Fibroblast of lung (primary cell): ENCODE data around the gene TMEM198. TPM values are rescaled to one million over a fixed set of nuclear protein-coding genes. Genes with fewer than 3 reads are reported as not detected.

Experiments used
- DNase-seq, 2 donors: peaks; one replicate each; pipeline versions ENCODE4 v3.0.0 to v3.0.0-alpha.2; 2010; ENCODE audit warnings: low read depth in 2 of 2
- H2AFZ ChIP-seq: 2 replicates; pipeline ENCODE4 v1.5.1; 2012; ENCODE audit warnings: low read length, control low read depth, inconsistent platforms
- H3K27ac ChIP-seq: 2 replicates; pipeline ENCODE4 v1.5.1; 2011; ENCODE audit warnings: low read length, control low read depth; ENCODE audit not compliant: insufficient read depth
- H3K27me3 ChIP-seq: 2 replicates; pipeline ENCODE4 v1.5.1; 2011; ENCODE audit warnings: mild to moderate bottlenecking, low read length; ENCODE audit not compliant: control insufficient read depth, insufficient read depth
- H3K36me3 ChIP-seq: 2 replicates; pipeline ENCODE4 v1.5.1; 2011; ENCODE audit warnings: low read length; ENCODE audit not compliant: control insufficient read depth, insufficient read depth
- H3K4me1 ChIP-seq: 2 replicates; pipeline ENCODE4 v1.5.1; 2011; ENCODE audit warnings: low read length; ENCODE audit not compliant: control insufficient read depth, insufficient read depth; ENCODE audit errors: extremely low read depth
- H3K4me2 ChIP-seq: 2 replicates; pipeline ENCODE4 v1.5.1; 2011; ENCODE audit warnings: low read length, control low read depth; ENCODE audit not compliant: insufficient read depth; ENCODE audit errors: extremely low read depth
- H3K4me3 ChIP-seq, 4 experiments: fragments of 200-600 bp in 1 of 4; sonication (generic) in 1 of 4; replicated peaks in 1 of 4; 2 replicates each; pipeline ENCODE4 v1.5.1; 2011 to 2016; ENCODE audit warnings: low read length in 4 of 4, low read depth in 3 of 4, mild to moderate bottlenecking in 3 of 4, control low read depth in 2 of 4, inconsistent platforms in 1 of 4, mixed read lengths in 1 of 4; ENCODE audit not compliant: insufficient read depth in 1 of 4; ENCODE audit errors: control extremely low read depth in 1 of 4
- H3K79me2 ChIP-seq: 2 replicates; pipeline ENCODE4 v1.5.1; 2012; ENCODE audit warnings: mild to moderate bottlenecking, low read length, inconsistent platforms; ENCODE audit not compliant: control insufficient read depth, insufficient read depth
- H3K9ac ChIP-seq: 2 replicates; pipeline ENCODE4 v1.5.1; 2011; ENCODE audit warnings: mild to moderate bottlenecking, low read length, control low read depth; ENCODE audit not compliant: insufficient read depth
- H3K9me3 ChIP-seq: 2 replicates; pipeline ENCODE4 v1.5.1; 2012; ENCODE audit warnings: low read depth, low read length; ENCODE audit not compliant: control insufficient read depth, insufficient read depth
- H4K20me1 ChIP-seq: 2 replicates; pipeline ENCODE4 v1.5.1; 2011; ENCODE audit warnings: low read length; ENCODE audit not compliant: control insufficient read depth, insufficient read depth; ENCODE audit errors: extremely low read depth
- CTCF ChIP-seq, 2 donors: IDR thresholded peaks in 1 of 2; conservative IDR thresholded peaks in 1 of 2; 1 replicate in 1 of 2; 2 replicates in 1 of 2; pipeline ENCODE4 v1.5.1; 2011 to 2012; ENCODE audit warnings: low read length in 2 of 2, control low read depth in 1 of 2, inconsistent platforms in 1 of 2, low read depth in 1 of 2, mild to moderate bottlenecking in 1 of 2
- EZH2 ChIP-seq: IDR thresholded peaks from 2 replicates; pipeline ENCODE4 v1.5.1; 2012; ENCODE audit warnings: low read length, control low read depth, mild to moderate bottlenecking; ENCODE audit errors: missing control alignments
- polyA plus RNA-seq, 2 donors: library from polyadenylated mRNA; depleted of rRNA in 1 of 2; stranded (reverse) in 1 of 2; unstranded in 1 of 2; fragments of >200 nt; gene quantifications; 2 replicates each; pipeline ENCODE4 v1.2.1, GENCODE V29; 2011 to 2012; ENCODE audit warnings: missing spikeins in 1 of 2
- total RNA-seq: library from RNA; depleted of rRNA; stranded (reverse); fragments of >200 nt; gene quantifications from 2 replicates; pipeline ENCODE4 v1.2.1, GENCODE V29; 2014

The TMEM198 gene
- total and polyA plus RNA-seq, 2 donors (not counting 1 experiment from before 2014, with no cell fraction given): 0.70 to 0.99 TPM

GRCh38 chr2:219542931-219543595 is 765 bp upstream of the TMEM198 start:
- peak; percentile 29 to 31 for DNase-seq
- H3K4me1 ChIP-seq: peaks cover 5% of the 10 kb centered on the region
- no peaks in the 10 kb centered on the region for H3K27me3 ChIP-seq
- H3K27ac ChIP-seq: peak overlapping the region; percentile 64
- peak overlapping the region; percentile 80 for H3K9ac ChIP-seq
- peak overlapping the region; percentile 92 for H3K4me2 ChIP-seq
- H4K20me1 ChIP-seq: no peaks in the 10 kb centered on the region
- H2AFZ ChIP-seq: peak overlapping the region; percentile 62
- peaks cover 17% of the 10 kb centered on the region for H3K36me3 ChIP-seq
- H3K4me3 ChIP-seq: peak overlapping the region; percentile 71 to 87 (median 83)
- TF ChIP-seq CTCF (conservative IDR thresholded peaks at IDR 0.05 in 1 of 2, IDR thresholded peaks at IDR 0.05 in 1 of 2; ENCODE audit: low read depth in 1 of 2, low read length in 2 of 2) (no peak), EZH2 (no peak)
- no peaks in the 10 kb centered on the region for H3K9me3 ChIP-seq
- H3K79me2 ChIP-seq: peaks cover 4% of the 10 kb centered on the region

- peaks cover 11% of the 10 kb centered on the region for H3K36me3 ChIP-seq
- H3K4me3 ChIP-seq: peak overlapping the region in 2 of 4 experiments; percentile 54 to 87
- no peak overlapping the region for H2AFZ ChIP-seq
- no peaks in the 10 kb centered on the region for H4K20me1 ChIP-seq
- no peaks in the 10 kb centered on the region for H3K9me3 ChIP-seq
- H3K27me3 ChIP-seq: no peaks in the 10 kb centered on the region
- peaks cover 5% of the 10 kb centered on the region for H3K4me1 ChIP-seq
- no peak overlapping the region for H3K27ac ChIP-seq
- peaks cover 4% of the 10 kb centered on the region for H3K79me2 ChIP-seq
- no peak for DNase-seq
- TF ChIP-seq EZH2: no peak
- no peak for TF ChIP-seq CTCF (conservative IDR thresholded peaks at IDR 0.05 in 1 of 2, IDR thresholded peaks at IDR 0.05 in 1 of 2; ENCODE audit: low read depth in 1 of 2, low read length in 2 of 2)
- peak overlapping the region; percentile 82 for H3K4me2 ChIP-seq
- no peak overlapping the region for H3K9ac ChIP-seq
Measured at GRCh38 chr2:219544567-219544966, 739 bp downstream of the TMEM198 start.

GRCh38 chr2:219545295-219545942 is 1.6 kb downstream of the TMEM198 start:
- H3K27ac ChIP-seq: no peak overlapping the region
- H3K4me3 ChIP-seq: no peak overlapping the region
- no peaks in the 10 kb centered on the region for H4K20me1 ChIP-seq
- peaks cover 11% of the 10 kb centered on the region for H3K36me3 ChIP-seq
- H3K79me2 ChIP-seq: peaks cover 4% of the 10 kb centered on the region
- H2AFZ ChIP-seq: no peak overlapping the region
- H3K4me2 ChIP-seq: no peak overlapping the region
- DNase-seq: no peak
- H3K9ac ChIP-seq: no peak overlapping the region
- H3K9me3 ChIP-seq: no peaks in the 10 kb centered on the region
- TF ChIP-seq EZH2: no peak
- TF ChIP-seq CTCF (conservative IDR thresholded peaks at IDR 0.05 in 1 of 2, IDR thresholded peaks at IDR 0.05 in 1 of 2; ENCODE audit: low read depth in 1 of 2, low read length in 2 of 2): no peak
- peaks cover 5% of the 10 kb centered on the region for H3K4me1 ChIP-seq
- H3K27me3 ChIP-seq: no peaks in the 10 kb centered on the region
